Activated T-cell treated with anti-CD3 and anti-CD28 coated beads, Interleukin-2, amount 50 U/mL, for 48 hours (primary cell): ENCODE measurements around the gene TECRL.

ENCODE experiments used
- DNase-seq, 2 experiments: peaks; one replicate each; pipeline ENCODE4 v3.0.0-alpha.2; 2020

TECRL gene, protein sequence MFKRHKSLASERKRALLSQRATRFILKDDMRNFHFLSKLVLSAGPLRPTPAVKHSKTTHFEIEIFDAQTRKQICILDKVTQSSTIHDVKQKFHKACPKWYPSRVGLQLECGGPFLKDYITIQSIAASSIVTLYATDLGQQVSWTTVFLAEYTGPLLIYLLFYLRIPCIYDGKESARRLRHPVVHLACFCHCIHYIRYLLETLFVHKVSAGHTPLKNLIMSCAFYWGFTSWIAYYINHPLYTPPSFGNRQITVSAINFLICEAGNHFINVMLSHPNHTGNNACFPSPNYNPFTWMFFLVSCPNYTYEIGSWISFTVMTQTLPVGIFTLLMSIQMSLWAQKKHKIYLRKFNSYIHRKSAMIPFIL

GRCh38 chr4:64409300-64409699 lies at the start of gene TECRL:
Gene TECRL, minus strand, starts transcription at chr4:64409450. Its CDS starts 99 bp downstream, at chr4:64409351.
- no peak for DNase-seq

DNA sequence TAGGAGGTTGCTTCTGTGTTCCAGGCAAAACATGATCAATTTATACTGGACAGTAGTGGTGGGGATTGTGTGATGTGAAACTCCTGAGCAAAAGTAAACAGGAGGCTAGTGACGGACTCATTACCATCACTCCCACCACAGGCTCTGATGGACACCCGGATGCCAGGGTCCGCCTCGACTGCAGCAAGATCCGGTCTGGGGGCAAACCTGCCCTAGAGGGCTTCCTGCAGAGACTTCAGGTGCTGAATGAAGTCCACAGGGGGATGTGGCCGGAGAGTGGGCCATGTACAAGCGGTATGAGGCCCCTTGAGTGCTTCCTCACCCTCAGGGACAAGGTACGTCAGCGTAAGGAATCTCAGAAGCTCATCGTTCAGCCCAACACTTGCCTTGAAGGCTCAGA lies 23.4 kb upstream of the TECRL start:
- no peak for DNase-seq

DNA sequence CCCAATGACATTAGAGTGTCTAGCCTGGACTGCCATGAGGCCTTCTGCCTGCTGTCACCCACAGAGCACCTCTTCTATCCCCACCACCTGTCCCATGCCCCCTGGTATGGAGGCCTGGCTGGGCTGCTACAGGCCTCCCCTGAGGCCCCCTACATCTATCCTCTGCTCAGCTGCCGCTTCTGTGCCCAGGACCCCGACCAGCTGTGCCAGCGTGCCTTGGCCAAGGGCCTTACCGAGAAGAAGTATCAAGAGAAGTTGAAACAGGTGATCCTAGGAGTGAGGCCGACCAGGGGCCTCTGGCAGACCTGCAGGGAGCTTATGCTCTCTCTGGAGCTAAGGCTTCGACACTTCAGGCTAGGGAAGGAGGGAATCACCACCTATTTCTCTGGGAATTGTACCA lies 21.7 kb upstream of the TECRL start:
- no peak for DNase-seq

DNA sequence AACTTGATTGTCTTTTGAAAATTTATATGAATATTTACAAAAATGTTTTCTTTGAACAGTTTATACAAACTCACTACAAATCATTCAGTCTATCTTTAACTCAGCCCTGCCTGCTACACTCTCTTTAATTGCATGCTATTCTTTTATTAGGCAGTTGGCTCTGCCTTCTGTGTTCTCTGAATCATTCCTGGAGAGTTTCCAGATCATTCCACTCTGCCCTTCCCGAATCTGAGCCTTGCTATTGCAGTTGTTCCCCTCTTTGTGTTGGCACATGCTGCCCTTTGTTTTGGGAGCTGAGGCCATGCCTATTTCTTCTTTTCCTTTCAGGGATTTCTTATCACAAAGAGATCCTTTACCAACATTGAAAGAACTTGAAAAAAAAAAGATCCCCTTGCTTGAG lies 8.7 kb upstream of the TECRL start:
- no peak for DNase-seq

DNA sequence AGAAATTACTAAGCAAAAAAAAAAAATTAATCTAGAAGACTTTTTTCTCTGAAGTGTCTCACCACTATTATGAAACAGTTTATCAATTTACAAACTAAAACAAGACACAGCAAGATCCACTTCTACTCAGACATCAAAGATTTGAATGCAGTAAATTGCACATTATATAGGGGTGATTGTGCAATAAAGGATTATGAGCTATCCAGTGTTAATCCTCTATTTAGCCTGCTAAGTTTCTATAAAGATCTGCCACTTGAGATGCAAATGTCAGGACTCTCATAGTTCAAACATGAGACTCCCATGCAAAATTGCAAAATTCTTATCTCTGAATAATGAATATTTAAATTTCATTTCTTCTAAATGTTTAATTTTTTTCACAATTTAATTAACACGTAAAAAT lies 2.2 kb downstream of the TECRL start:
- DNase-seq = no peak

GRCh38 chr4:64405761-64406160 lies 3.5 kb downstream of the TECRL start:
- DNase-seq = no peak

DNA sequence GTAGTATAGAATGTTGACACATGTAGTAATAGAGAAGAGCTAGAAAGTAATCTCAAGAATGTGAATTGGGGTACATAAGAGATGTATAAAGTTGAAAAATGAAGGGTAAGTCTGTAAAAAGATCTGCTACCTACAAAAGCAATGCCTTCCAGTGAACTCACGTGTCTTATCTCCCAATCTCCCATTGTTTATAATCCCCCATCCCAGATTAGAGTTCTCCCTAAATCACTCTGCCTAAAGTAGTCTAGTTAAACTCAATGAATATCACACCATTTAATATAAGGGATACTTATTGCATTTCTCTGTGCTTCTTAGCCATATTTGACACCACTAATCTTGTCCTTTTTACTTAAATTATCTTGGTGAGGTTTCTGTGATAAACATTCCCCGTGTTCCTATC lies 6.6 kb downstream of the TECRL start:
- no peak for DNase-seq

DNA sequence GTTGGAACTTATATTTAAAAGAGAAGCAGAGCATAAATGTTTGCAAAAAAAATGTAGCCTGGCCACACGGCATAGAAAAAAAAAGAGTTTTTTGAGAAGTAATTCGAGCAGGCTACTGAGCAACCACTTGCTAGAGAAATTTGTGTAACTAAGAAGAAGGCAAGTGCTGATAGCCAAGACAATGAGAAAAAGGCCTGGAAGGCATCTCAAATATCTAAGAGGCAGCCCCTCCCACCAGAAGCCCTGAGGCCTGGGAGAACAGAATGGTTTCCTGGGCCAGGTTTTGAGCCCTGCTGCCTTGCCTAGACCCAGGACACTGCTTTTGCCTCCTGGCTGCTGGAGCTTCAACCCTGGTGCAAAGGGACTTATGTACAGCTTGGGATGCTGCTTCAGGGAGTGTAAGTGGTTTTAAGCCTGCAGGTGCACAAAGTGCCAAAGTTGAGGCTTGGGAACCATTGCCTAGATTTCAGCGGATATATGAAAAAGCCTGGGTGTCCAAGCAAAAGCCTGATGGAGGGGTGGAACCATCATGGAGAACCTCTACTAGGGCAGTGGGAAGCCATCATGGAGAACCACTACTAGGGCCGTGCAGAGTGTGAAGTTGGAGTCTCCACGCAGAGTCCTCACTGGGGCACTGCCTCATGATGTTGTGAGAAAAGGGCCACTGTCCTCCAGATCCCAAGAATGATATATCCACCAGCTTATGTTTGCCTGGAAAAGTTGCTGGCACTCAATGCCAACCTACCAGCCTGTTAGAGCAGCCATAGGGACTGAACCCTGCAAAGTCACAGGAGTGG lies 9.7 kb downstream of the TECRL start:
- DNase-seq = no peak

GRCh38 chr4:64394469-64394868 lies 14.8 kb downstream of the TECRL start:
- no peak for DNase-seq

DNA sequence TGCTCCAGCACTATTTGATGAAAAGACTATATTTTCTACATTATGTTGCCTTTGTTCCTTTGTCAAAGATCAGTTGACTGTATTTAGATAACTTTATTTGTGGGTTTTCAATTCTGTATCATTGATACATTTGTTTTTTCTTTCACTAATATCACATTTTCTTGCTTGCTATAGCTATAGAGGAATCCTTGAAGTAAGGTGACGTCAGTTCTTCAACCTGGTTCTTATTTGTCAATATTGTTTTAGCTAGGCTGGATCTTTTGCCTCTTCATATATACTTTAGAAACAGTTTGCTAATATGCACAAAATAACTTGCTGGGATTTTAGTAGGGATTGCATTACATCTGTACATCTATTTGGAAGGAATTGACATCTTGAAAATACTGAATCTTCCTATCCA lies 21.0 kb downstream of the TECRL start:
- DNase-seq = no peak

DNA sequence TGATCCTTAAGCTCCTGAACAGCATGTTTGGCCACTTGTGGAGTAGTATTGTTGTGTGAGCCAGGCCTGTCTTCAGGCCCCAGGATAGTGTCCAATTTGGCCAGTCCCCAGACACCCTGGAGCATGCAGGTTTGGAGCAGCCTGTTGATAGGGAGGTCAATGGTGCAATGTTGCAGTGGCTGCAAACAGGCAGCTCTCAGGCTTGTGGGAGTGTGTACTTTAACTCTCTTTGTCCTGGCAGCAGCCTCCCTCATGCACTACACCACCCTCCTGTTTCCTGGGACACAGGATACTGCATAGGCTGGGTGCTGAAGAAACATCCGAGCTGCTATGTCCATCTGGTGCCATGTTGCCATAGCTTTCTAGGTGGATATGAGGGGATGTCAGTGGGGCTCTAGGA lies 24.0 kb downstream of the TECRL start:
- no peak for DNase-seq

GRCh38 chr4:64384237-64385203 lies 24.7 kb downstream of the TECRL start:
- no peak for DNase-seq

DNA sequence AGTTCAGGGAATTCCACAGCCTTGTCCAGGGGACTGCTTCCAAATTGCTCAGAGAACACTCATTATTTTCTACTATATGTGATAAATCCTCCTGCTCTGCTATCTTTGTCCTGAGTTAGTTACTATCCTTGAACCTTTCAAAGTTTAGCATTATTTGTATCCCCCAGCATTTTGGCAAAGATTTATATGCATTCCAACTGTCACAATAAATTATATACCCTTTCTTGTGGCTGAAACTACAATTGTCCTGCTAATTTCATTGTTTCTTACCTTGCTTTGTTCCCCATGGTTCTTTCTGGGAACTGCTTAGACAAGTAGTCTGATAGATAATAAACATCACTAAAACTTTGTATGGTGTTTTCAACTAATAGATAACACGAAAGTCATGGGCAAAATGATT lies 40.5 kb downstream of the TECRL start:
- no peak for DNase-seq

DNA sequence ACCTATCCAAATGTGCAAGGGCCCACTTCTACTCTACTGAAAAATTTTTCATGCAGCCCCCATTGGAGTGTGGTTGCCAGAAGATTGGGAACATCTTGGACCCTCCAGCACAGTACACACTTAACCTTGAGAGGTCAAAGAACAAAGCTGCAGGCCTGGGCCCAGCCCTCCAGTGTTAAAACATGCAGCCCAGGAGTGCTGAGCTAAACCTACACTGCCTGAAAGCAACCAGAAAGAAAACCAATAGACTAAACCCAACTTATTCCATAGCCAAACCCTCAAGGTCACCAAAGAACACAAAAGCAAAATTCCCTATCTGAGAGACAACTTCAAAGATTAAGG lies 47.9 kb downstream of the TECRL start:
- no peak for DNase-seq

DNA sequence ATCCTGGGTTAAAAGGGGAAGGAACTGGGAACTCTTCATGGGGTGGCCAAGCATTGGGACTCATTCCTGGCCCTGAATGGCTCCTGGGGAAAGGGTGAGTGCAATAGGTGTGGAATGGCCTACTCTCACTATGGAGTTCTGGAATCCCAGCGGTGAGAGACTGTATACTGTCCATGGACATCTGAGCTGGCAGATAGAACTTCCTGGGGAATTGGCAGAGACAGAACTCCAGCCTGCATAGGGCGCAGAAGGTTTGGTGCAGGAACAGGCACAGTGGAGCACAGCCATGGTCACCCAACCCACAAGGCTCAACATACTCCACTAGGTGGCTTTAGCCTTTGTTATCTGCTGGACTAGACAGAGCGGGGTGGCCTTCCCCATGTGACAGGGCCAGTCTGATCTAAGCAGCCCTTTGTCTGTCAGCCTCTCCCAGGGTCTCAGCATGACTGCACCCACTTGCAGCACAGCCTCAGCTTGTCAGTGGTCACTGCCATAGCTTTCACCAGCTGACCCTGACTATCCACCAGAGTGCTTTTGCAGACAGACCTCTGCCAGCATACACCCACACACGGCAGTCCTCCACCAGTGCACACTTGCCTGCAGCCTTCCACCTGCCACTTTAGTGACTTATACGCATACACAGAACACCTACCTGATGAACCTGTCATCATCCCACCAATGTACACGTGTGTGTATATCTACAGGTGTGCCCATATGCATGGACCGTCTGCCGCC lies 48.4 kb downstream of the TECRL start:
- DNase-seq = no peak

DNA sequence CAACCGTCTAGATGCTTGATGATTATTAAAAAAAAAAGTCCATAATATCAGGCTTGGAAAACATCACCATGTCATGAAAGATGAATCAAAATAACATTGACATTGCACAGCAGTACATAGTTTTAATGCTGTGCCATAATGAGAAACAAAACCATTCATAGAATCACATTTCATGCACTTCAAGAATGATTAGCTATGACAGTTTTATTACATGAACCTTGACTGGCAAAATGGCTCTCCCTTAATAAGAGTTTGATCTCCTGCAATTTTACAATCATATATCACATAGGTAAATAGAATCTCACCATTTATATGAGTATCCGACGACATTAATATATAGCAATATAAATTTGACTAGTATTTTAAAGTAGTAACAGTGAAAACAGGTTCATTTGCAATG lies 49.8 kb downstream of the TECRL start:
- DNase-seq = no peak

GRCh38 chr4:64353904-64354303 lies 55.3 kb downstream of the TECRL start:
- DNase-seq = no peak

DNA sequence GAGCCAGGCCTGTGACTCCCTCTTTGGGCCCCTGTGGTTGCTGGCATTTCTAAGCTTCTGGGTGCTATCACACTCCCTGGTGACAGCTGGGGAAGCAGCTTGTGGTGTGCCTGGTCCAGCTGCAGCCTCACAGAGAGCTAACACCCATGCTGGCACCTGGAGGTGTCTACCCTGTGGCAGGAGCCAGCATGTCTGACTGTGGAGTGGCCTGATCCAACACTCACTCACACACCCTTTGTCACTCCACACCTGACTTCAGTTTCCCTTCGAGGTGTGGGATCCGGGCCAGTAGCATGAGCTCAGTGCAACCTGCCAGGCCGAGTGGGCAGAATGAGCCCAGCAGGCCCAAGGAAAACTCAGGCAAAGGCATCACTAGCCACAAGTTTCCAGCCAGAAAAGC lies 67.5 kb downstream of the TECRL start:
- DNase-seq = no peak

DNA sequence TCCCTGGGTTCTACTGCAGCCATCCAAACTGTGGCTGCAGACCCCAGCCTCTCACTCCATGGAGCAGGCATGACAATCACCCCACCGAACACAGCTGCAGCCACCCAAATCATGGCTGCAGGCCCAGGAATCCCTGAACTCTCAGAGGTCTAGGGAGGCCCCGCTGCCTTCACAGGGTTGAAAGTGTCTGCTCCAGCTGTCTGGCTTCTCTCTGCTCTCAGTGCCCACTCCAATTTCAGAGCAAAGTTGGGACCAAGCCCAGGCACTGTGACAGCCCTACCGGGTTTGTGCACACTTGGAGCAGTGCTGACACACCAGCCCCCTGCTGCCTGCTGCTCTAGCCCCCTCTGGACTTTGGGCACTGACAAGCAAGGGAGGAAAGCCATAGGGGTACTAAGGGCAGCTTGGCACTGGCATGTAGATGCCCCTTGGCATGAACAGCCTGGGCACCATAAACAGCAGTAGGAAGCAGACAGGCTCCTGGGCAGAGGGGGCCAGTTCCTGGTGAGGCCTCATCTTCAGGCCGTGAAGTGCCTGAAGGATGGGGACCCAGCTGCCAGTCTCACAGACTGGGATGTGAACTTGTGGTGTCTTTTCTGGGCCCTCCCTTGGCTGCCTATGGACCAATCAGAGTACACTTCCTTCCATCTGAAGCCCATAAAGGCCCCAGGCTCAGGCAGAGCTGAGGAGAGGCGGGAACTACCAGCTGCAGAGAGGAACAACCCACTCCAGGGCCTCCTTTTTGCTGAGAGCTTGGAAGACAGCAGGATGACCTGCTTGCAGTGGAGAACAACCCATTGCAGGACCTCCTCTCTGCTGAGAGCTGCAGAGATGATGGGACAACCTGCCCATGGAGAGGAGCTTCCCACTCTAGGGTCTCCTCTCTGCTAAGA lies 68.8 kb downstream of the TECRL start:
- no peak for DNase-seq

GRCh38 chr4:64334964-64335363 lies 74.3 kb downstream of the TECRL start:
- no peak for DNase-seq

DNA sequence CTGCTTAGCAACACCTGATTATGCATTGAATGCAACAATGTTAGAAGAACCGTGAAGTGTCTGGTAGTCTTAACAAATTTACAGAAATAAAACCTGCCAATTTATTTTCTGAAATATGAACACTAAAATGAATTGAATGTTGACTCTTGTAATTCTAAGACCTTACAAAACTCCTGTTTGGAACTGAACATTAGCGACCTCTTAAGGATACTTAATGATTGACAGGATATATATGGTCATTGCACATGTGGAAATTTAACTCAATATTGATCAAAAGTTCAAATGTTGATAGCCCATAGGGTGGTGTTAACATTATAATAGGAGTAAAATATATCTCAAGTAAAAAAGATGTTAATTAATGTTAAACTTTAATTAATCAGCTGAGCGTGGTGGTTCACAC lies 79.1 kb downstream of the TECRL start:
- no peak for DNase-seq

- DNase-seq = no peak
Measured at GRCh38 chr4:64327237-64327636, 82.0 kb downstream of the TECRL start.
